Measurements from ENCODE around the gene BCAP31. TPM values are rescaled to one million over a fixed set of nuclear protein-coding genes. Genes with fewer than 3 reads are reported as not detected.

BCAP31 gene
- total and polyA plus RNA-seq, 12 donors: 70.2 to 164 (median 85.4) TPM

DNA sequence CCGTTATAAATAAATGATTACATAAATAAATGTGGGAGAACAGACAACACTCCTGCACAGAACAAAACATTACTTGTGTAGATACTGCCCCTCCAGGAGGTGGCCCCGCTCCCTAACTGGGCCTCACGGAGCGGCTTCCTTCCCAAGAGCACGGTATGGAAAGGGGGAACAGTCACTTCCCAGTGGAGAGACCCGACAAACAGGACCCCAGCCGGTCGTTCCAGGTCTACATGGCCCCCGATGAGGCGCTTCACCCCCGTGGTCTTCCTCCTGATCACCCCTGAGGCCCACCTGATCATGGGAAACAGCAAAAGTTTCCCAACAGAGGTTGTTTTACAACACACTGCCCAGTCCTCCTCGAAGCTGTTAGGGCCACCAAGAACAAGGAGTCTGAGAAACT, 43.0 kb downstream of the BCAP31 start:
- H3K4me1 ChIP-seq: no peaks in the 10 kb centered on the region
- H3K4me3 ChIP-seq: no peak overlapping the region
- intact Hi-C loops (cut with DNase I): loop anchor here in 1 of 10 donors (1.0 kb wide), 1 partner anchor 50 kb away; no protein-coding TSS in a partner anchor
- no peak overlapping the region for H3K27ac ChIP-seq
- 72 to 81% methylated on average over 12 of the region's 12 CpGs for WGBS, 2 donors
- H3K27me3 ChIP-seq: peaks cover 0 to 66% (median 0%) of the 10 kb centered on the region in 7 donors
- no peak for DNase-seq
- no peaks in the 10 kb centered on the region for H3K36me3 ChIP-seq
- no peaks in the 10 kb centered on the region for H3K9me3 ChIP-seq
- TF ChIP-seq, protein P1, sequence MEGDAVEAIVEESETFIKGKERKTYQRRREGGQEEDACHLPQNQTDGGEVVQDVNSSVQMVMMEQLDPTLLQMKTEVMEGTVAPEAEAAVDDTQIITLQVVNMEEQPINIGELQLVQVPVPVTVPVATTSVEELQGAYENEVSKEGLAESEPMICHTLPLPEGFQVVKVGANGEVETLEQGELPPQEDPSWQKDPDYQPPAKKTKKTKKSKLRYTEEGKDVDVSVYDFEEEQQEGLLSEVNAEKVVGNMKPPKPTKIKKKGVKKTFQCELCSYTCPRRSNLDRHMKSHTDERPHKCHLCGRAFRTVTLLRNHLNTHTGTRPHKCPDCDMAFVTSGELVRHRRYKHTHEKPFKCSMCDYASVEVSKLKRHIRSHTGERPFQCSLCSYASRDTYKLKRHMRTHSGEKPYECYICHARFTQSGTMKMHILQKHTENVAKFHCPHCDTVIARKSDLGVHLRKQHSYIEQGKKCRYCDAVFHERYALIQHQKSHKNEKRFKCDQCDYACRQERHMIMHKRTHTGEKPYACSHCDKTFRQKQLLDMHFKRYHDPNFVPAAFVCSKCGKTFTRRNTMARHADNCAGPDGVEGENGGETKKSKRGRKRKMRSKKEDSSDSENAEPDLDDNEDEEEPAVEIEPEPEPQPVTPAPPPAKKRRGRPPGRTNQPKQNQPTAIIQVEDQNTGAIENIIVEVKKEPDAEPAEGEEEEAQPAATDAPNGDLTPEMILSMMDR (IDR thresholded peaks at IDR 0.05): no peak
- no peak for ATAC-seq

DNA sequence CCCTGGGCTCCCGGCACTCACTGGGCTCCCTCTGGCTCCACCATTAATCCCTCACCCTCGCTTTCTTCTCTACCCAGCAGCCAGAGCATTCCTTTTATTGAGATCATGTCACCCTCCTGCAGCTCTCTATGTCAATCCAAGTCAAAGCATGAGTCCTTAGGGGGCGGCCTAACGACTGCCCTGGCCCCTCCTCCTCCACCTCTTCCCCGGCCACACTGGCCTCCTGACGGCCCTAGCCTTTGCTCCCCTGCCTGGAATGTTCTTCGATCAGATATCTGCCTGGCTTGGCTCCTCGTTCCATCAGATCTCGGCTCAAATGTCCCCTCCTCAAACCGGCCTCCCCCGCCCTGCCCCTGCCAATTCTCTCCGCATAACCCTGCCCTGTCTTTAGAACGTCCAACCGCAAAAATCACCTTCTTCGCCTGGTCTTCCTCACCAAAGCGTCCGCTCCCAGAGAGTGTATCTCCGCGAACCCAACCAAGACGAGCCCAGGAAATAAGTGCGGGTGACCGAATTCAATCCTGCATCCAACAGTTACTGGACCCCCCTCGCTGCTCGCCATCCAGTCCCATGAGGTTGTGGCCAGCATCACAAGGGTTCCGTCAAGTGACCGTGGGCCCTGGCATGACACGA, 49.9 kb downstream of the BCAP31 start:
- WGBS, 2 donors: 74% methylated on average over 27 of the region's 27 CpGs
- no peaks in the 10 kb centered on the region for H3K9me3 ChIP-seq
- no peak overlapping the region for H3K27ac ChIP-seq
- intact Hi-C loops (cut with DNase I): loop anchor here in 1 of 10 donors (5.0 kb wide), 1 partner anchor 132 kb away; no protein-coding TSS in a partner anchor
- H3K4me1 ChIP-seq: no peaks in the 10 kb centered on the region
- H3K27me3 ChIP-seq: peaks cover 0 to 61% (median 6%) of the 10 kb centered on the region in 7 donors
- no peak overlapping the region for H3K4me3 ChIP-seq
- no peak for ATAC-seq
- TF ChIP-seq, protein P1 (IDR thresholded peaks at IDR 0.05): no peak
- no peaks in the 10 kb centered on the region for H3K36me3 ChIP-seq
- no peak for DNase-seq

DNA sequence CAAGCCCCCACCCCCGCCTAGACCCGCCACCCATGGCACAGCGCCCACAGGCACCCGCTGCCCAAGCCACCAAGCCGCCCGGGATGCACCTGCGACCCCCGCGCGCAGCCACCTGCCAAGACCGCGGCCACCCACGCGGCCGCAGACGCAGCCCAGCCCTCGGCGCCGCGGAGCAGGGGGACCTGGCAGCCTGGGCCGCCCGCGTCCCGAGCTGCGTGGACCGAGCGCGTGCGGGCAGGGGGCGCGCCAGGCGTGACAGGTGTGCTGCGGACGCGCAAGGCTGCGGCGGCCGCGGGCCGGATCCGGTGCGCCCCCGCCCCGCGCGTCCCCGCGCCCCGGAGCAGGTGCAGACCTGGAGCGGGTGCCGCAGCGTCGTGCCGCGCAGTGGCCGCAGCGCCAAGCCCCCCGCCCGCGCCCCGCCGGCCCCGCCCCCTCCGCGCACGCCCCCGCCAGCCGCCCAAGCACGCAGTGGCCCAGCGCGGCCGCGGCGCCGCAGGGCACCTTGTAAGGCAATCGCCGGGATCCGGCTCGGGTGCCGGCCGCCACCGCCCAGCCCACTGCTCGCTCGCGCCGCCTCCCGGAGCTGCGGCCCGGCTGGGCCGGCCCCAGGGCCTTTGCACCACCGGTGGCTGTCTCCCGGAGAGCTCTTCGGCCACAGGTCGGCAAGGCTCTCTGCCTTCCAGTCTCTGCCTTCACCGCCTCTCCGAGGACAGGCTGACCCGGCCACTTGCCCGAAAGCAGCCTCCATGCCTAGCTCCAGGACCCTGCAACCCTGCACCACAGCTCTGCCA, 50.6 kb downstream of the BCAP31 start, which contains the start of gene PNCK:
Gene PNCK, minus strand, starts transcription at position 386 of the 791 bp plus-strand sequence. CDS start 737 bp downstream, outside the sequence.
- WGBS, 2 donors: 5 to 6% methylated on average over 31 to 71 of the region's 98 CpGs
- Histone ChIP-seq H3K27ac (no peak within 1 kb of the TSS), H3K36me3 (no peaks in the 10 kb centered on the region), H3K4me1 (no peaks in the 10 kb centered on the region), H3K4me3 (no peak within 1 kb of the TSS), H3K27me3 (peaks cover 0 to 61% (median 6%) of the 10 kb centered on the region in 7 donors), H3K9me3 (no peaks in the 10 kb centered on the region)
- intact Hi-C loops (cut with DNase I): loop anchor here in 1 of 10 donors (5.0 kb wide), 1 partner anchor 131 kb away; no protein-coding TSS in a partner anchor
- ATAC-seq (peak in 2 of 8 donors; percentile 19 to 33), DNase-seq (no peak)
- TF ChIP-seq, protein P1 (IDR thresholded peaks at IDR 0.05): no peak
